Panc1 (cell line): Measurements from ENCODE around the gene R3HDM2.

Source experiments
- POLR2AphosphoS5 ChIP-seq: IDR thresholded peaks from 2 replicates; pipeline ENCODE4 v1.6.1; 2012; ENCODE audit warnings: mild to moderate bottlenecking, low read depth, low read length, moderate library complexity
- TF ChIP-seq, protein P1 (sequence below): fragments of 450-650 bp; IDR thresholded peaks from 2 replicates; pipeline ENCODE4 v1.5.1; 2017; ENCODE audit warnings: mild to moderate bottlenecking
- TF ChIP-seq, protein P2 (sequence below), 2 experiments: IDR thresholded peaks; 2 replicates each; pipeline ENCODE4 v1.6.1; 2011 to 2012; ENCODE audit warnings: low read depth in 2 of 2, control low read depth in 1 of 2, low read length in 1 of 2, mild to moderate bottlenecking in 1 of 2, moderate library complexity in 1 of 2; ENCODE audit not compliant: insufficient read depth in 1 of 2

DNA sequence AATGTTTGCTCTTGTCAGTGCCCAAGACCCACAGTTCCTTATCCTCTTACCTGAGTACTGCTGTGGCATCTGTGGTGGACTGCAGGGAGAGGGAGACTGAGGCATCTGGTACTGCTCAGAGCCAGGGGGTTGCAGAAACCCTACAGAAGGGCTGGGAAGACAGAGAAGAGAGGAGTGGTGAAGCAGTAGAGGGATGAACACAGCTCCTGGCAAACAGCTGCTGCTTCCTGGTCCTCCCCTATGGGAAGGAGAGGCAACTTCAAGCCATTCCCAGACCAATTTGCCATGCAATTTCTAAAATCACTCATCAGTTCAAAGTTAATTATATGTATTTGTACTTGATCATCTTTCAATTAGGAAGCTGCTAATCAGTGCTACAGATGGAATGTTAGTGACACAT, 164.2 kb downstream of the R3HDM2 start:
- TF ChIP-seq, protein P1, sequence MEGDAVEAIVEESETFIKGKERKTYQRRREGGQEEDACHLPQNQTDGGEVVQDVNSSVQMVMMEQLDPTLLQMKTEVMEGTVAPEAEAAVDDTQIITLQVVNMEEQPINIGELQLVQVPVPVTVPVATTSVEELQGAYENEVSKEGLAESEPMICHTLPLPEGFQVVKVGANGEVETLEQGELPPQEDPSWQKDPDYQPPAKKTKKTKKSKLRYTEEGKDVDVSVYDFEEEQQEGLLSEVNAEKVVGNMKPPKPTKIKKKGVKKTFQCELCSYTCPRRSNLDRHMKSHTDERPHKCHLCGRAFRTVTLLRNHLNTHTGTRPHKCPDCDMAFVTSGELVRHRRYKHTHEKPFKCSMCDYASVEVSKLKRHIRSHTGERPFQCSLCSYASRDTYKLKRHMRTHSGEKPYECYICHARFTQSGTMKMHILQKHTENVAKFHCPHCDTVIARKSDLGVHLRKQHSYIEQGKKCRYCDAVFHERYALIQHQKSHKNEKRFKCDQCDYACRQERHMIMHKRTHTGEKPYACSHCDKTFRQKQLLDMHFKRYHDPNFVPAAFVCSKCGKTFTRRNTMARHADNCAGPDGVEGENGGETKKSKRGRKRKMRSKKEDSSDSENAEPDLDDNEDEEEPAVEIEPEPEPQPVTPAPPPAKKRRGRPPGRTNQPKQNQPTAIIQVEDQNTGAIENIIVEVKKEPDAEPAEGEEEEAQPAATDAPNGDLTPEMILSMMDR = no peak
- no peak for TF ChIP-seq POLR2AphosphoS5
- TF ChIP-seq, protein P2, sequence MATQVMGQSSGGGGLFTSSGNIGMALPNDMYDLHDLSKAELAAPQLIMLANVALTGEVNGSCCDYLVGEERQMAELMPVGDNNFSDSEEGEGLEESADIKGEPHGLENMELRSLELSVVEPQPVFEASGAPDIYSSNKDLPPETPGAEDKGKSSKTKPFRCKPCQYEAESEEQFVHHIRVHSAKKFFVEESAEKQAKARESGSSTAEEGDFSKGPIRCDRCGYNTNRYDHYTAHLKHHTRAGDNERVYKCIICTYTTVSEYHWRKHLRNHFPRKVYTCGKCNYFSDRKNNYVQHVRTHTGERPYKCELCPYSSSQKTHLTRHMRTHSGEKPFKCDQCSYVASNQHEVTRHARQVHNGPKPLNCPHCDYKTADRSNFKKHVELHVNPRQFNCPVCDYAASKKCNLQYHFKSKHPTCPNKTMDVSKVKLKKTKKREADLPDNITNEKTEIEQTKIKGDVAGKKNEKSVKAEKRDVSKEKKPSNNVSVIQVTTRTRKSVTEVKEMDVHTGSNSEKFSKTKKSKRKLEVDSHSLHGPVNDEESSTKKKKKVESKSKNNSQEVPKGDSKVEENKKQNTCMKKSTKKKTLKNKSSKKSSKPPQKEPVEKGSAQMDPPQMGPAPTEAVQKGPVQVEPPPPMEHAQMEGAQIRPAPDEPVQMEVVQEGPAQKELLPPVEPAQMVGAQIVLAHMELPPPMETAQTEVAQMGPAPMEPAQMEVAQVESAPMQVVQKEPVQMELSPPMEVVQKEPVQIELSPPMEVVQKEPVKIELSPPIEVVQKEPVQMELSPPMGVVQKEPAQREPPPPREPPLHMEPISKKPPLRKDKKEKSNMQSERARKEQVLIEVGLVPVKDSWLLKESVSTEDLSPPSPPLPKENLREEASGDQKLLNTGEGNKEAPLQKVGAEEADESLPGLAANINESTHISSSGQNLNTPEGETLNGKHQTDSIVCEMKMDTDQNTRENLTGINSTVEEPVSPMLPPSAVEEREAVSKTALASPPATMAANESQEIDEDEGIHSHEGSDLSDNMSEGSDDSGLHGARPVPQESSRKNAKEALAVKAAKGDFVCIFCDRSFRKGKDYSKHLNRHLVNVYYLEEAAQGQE (IDR thresholded peaks at IDR 0.05; ENCODE audit: insufficient read depth in 1 of 2, low read depth in 2 of 2, low read length in 1 of 2) = no peak
